AG20443 (cell line): ENCODE results near the gene ZNF717.
"Not testable (repeated sequence)": the region's sequence is repeated elsewhere in the genome, so short reads cannot be mapped to it uniquely, and the experiment has no call there.

Experiments used
- DNase-seq: peaks from one replicate; pipeline ENCODE4 v3.0.0; 2012; ENCODE audit warnings: low spot score, mixed read lengths

ZNF717 gene

GRCh38 chr3:75785081-75785755 is at the start of gene ZNF717:
ZNF717 (minus strand) TSS chr3:75785549; CDS start chr3:75783362, 2,187 bp downstream.
- peak; percentile 70 for DNase-seq

DNA sequence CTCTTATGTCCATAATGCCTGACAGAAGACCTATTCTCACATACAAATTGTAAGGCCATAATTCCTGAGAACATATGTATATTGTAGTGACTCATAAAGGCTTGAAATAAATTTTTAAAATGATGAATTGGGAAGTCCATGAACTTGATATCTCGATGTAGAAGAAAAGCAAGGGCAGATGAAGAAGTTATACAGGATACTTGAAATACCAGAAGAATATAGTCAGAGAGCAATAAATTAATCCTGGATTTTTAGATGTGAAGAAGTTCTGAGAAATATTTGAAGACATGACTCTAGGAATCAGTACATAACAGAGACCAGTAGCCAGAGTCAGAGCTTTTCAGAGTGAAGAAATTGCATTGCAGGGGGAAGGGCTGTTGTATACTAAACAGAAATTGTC is 45.7 kb upstream of the ZNF717 start:
- DNase-seq = not testable (repeated sequence)

DNA sequence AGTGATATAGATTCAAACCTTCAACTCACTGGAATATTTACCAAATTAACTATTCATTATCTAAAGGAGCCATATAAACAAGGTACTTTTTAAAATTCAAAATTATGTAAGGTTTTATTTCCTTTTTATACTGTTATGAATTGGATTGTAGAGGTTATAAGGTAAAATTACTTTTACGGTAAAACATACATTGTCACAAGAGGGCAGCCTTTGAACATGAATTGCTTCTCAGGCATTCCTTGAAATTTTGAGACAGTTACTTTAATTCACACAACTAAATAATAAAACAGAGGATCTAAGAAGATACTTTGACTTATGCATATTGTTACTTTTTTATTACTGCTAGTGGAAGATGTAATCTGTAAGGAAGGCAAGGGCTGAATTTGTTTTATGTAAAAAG is 32.7 kb upstream of the ZNF717 start:
- DNase-seq = not testable (repeated sequence)

GRCh38 chr3:75816287-75817180 is 31.2 kb upstream of the ZNF717 start:
- DNase-seq = peak; percentile 40

DNA sequence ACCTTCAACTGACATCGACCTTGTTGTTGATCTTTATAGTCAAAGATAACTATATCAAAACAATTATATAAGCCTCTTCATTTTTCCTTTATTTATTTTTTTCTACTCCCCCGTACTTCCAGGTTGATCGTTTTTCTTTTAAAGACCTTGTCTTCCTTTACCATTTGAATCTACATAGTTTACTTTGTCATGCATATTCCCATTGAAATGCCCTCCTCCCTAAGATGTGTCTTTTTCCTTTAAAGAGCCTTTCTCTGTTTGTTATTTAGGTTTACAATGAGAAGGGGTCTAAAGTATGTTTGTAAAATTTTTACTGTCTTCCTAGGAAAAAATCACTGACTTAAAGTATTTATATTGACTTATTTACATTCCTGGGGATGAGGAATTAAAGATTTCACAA is 29.4 kb upstream of the ZNF717 start:
- DNase-seq = no peak

DNA sequence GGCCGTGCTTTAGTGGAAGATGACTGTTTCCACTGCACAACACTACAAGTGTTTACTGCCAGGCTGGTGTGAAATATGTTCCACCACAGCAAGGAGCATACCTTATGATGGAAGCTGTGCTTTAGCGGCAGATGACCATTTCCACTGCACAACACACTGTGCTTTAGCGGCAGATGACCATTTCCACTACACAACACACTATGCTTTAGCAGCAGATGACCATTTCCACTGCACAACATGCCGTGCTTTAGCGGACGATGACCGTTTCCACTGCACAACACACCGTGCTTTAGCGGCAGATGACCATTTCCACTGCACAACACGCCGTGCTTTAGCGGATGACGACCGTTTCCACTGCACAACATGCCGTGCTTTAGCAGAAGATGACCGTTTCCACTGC is 2.8 kb downstream of the ZNF717 start:
- DNase-seq = no peak

DNA sequence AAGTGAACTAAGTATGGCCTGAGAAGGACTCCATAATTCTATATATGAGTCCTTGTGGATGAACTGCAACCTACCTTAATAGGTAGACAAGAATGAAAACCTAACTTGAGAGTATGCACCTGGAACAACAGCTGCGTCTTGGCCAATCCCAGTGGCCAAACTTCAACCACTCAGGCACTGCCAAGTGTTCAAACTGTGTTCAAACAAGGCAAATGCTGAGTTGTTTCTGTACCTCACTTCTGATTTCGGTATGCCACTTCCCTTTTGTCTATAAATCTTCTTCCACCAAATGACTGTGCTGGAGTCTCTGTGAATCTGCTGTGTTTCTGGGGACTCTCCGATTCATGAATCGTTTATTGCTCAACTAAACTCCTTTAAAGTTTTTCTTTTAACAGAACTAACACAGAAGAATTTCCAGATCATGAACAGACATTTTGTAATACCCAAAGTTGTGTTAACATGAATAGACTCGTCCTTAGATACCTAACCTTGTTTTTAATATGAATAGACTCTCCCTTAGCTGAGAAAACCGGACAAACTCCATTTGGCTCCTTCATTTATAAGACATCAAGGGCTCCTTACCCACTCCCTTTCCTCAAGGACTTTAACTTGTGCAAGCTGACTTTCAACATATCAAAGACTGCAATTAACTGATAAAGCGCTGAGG is 4.1 kb downstream of the ZNF717 start:
- DNase-seq = no peak

DNA sequence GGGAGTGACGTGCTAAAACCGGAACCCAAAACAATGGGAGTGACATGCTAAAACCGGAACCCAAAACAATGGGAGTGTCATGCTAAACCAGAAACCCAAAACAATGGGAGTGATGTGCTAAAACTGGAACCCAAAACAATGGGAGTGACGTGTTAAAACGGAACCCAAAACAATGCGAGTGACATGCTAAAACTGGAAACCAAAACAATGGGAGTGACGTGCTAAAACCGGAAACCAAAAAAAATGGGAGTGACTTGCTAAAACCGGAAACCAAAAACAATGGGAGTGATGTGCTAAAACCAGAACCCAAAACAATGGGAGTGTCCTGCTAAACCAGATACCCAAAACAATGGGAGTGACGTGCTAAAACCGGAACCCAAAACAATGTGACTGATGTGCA is 7.6 kb downstream of the ZNF717 start:
- DNase-seq = not testable (repeated sequence)

- not testable (repeated sequence) for DNase-seq
Measured at GRCh38 chr3:75771631-75772030, 13.7 kb downstream of the ZNF717 start.

GRCh38 chr3:75768303-75769017 is 16.9 kb downstream of the ZNF717 start:
- DNase-seq = no peak

- no peak for DNase-seq
Measured at GRCh38 chr3:75737831-75738493, 47.4 kb downstream of the ZNF717 start.

DNA sequence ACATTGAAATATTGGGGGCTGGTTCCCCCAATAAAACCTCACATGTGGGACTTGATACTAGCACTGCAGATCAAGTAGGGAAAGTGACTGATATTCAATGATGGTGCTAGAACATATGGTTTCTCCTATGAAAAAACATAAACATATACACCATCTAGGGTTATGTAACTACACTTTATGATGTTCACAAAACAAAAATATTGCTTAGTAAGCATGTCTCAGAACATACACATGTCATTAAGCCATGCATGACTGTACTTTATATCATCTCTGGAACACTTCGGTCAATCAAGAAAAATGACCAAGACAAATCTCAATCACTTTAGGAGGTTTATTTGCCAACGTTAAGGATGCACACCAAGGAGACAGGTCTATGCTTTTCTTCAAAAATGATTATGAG is 57.4 kb downstream of the ZNF717 start:
- DNase-seq = no peak

- DNase-seq = no peak
Measured at GRCh38 chr3:75692061-75692460, 93.3 kb downstream of the ZNF717 start.

GRCh38 chr3:75687323-75687722 is 98.0 kb downstream of the ZNF717 start:
- DNase-seq = no peak
